Adrenal gland (tissue), 12 donors: ENCODE data around the gene PCDH9. TPM values are rescaled to one million over a fixed set of nuclear protein-coding genes. Genes with fewer than 3 reads are reported as not detected.

Source experiments
- DNase-seq, 7 donors: peaks; one replicate each; pipeline ENCODE4 v3.0.0-alpha.2; 2019 to 2020
- H3K27ac ChIP-seq, 5 donors: fragments of 200-600 bp; sonication (generic) in 4 of 5; 1 replicate in 3 of 5; 2 replicates in 2 of 5; pipeline versions ENCODE4 v1.5.1 to v1.8.0; 2016 to 2020; ENCODE audit warnings: mild to moderate bottlenecking in 1 of 5
- H3K27me3 ChIP-seq: fragments of 200-600 bp; 2 replicates; pipeline ENCODE4 v1.8.0; 2021
- H3K36me3 ChIP-seq, 2 donors: fragments of 200-600 bp; replicated peaks in 1 of 2; 1 replicate in 1 of 2; 2 replicates in 1 of 2; pipeline versions ENCODE4 v1.5.1 to v1.8.0; 2018 to 2022
- H3K4me1 ChIP-seq, 2 donors: fragments of 200-600 bp; replicated peaks in 1 of 2; 1 replicate in 1 of 2; 2 replicates in 1 of 2; pipeline versions ENCODE4 v1.5.1 to v1.8.0; 2018 to 2021
- H3K4me3 ChIP-seq, 4 donors: fragments of 200-600 bp; sonication (generic) in 3 of 4; one replicate each; pipeline ENCODE4 v1.5.1; 2016 to 2018
- H3K9me3 ChIP-seq, 3 donors: fragments of 200-600 bp; sonication (generic) in 1 of 3; replicated peaks in 1 of 3; 1 replicate in 2 of 3; 2 replicates in 1 of 3; pipeline versions ENCODE4 v1.5.1 to v1.8.0; 2016 to 2021
- CTCF ChIP-seq, 6 experiments: fragments of 450-650 bp in 4 of 6; fragments of 200-600 bp in 2 of 6; sonication (generic) in 1 of 6; IDR thresholded peaks; 1 replicate in 5 of 6; 2 replicates in 1 of 6; pipeline versions ENCODE4 v1.5.1 to v1.8.0; 2016 to 2021; ENCODE audit warnings: antibody characterized with exemption in 6 of 6, mild to moderate bottlenecking in 2 of 6, moderate library complexity in 1 of 6
- POLR2A ChIP-seq, 2 donors: fragments of 450-650 bp; IDR thresholded peaks; one replicate each; pipeline ENCODE4 v1.6.1; 2017; ENCODE audit warnings: antibody characterized with exemption in 2 of 2, mild to moderate bottlenecking in 2 of 2, moderate library complexity in 1 of 2
- WGBS, 4 donors: extraction: QIAGEN DNeasy Blood & Tissue Kit in 2 of 4; methylation state at CpG; one replicate each; pipeline versions ENCODE4 v1.1.5 to v1.1.7; 2013 to 2017; 5-methylcytosine and 5-hydroxymethylcytosine counted together
- intact Hi-C, 2 donors: fragments of 100-400 bp; cut with DNase I; formaldehyde crosslinking; loops; one replicate each; pipeline versions ENCODE4 v1.14.1 to v1.15.0; 2022 to 2023
- polyA plus RNA-seq, 3 donors: library from polyadenylated mRNA; stranded (reverse); fragments of 200-250 nt in 2 of 3; fragments of 350-450 nt in 1 of 3; fragmentation: Illumina TruSeq in 1 of 3; extraction: RNeasy Lipid Tissue Mini Kit (QIAGEN cat#74804) in 1 of 3; gene quantifications; one replicate each; pipeline ENCODE4 v1.2.3, GENCODE V29; 2013 to 2014
- total RNA-seq, 9 donors: library from RNA; depleted of rRNA in 4 of 9; stranded (reverse); fragments of >200 nt in 4 of 9; fragments of 120-200 nt in 1 of 9; fragmentation: NEBNext Ultra II Directional in 1 of 9; extraction: Animal tissue kit (Norgen Biotek cat#: 25700) in 1 of 9; gene quantifications; one replicate each; pipeline versions ENCODE4 v1.1.0 to v1.2.4, GENCODE V29; 2013 to 2023
- donor health status: healthy with polysubstance abuse.
- donor health status: Bipolar disorder and iron deficiency.
- donor health status: DM: yes; HTN: yes; CAD: no.
- donor health status: DM: no; HTN: no; CAD: no.
- donor health status: DM: no; HTN: no; CAD: no.
- donor health status: DM: yes; HTN: yes; CAD: no.

Gene PCDH9
- total and polyA plus RNA-seq, 12 donors, result 0.71 to 10.9 (median 3.6) TPM

- H3K27me3 ChIP-seq, result no peaks in the 10 kb centered on the region
- no peak overlapping the region for H3K27ac ChIP-seq
- no peaks in the 10 kb centered on the region for H3K4me1 ChIP-seq
- TF ChIP-seq POLR2A (IDR thresholded peaks at IDR 0.05) (no peak), CTCF (IDR thresholded peaks at IDR 0.05) (no peak)
- intact Hi-C loops, result no loop called here
- no peak for DNase-seq
- H3K36me3 ChIP-seq, result no peaks in the 10 kb centered on the region
- WGBS, 4 donors, result 58 to 94% (median 84%) methylated on average over 4 of the region's 4 CpGs
- H3K9me3 ChIP-seq, result no peaks in the 10 kb centered on the region
- no peak overlapping the region for H3K4me3 ChIP-seq
Measured at GRCh38 chr13:66508153-66508909, 721.8 kb downstream of the PCDH9 start.

- H3K4me3 ChIP-seq, result no peak overlapping the region
- no peaks in the 10 kb centered on the region for H3K4me1 ChIP-seq
- no peaks in the 10 kb centered on the region for H3K9me3 ChIP-seq
- intact Hi-C loops, result no loop called here
- 64 to 71% (median 69%) methylated on average over 2 of the region's 2 CpGs for WGBS, 4 donors
- TF ChIP-seq POLR2A (IDR thresholded peaks at IDR 0.05) (no peak), CTCF (IDR thresholded peaks at IDR 0.05) (no peak)
- no peak for DNase-seq
- no peak overlapping the region for H3K27ac ChIP-seq
- no peaks in the 10 kb centered on the region for H3K27me3 ChIP-seq
- H3K36me3 ChIP-seq, result no peaks in the 10 kb centered on the region
Measured at GRCh38 chr13:66506979-66507378, 723.2 kb downstream of the PCDH9 start.

GRCh38 chr13:66506051-66506777, 723.9 kb downstream of the PCDH9 start:
- no peak overlapping the region for H3K27ac ChIP-seq
- TF ChIP-seq CTCF (IDR thresholded peaks at IDR 0.05), result no peak
- TF ChIP-seq POLR2A (IDR thresholded peaks at IDR 0.05), result no peak
- no peaks in the 10 kb centered on the region for H3K36me3 ChIP-seq
- WGBS, 4 donors, result 70 to 79% (median 75%) methylated on average over 7 of the region's 7 CpGs
- no peaks in the 10 kb centered on the region for H3K9me3 ChIP-seq
- no peaks in the 10 kb centered on the region for H3K27me3 ChIP-seq
- no peak for DNase-seq
- no peak overlapping the region for H3K4me3 ChIP-seq
- no peaks in the 10 kb centered on the region for H3K4me1 ChIP-seq
- intact Hi-C loops, result no loop called here

- 72 to 85% (median 77%) methylated on average over 6 of the region's 6 CpGs for WGBS, 4 donors
- TF ChIP-seq POLR2A (IDR thresholded peaks at IDR 0.05) (no peak), CTCF (IDR thresholded peaks at IDR 0.05) (no peak)
- no peak for DNase-seq
- H3K27ac ChIP-seq, result no peak overlapping the region
- no peaks in the 10 kb centered on the region for H3K27me3 ChIP-seq
- no peak overlapping the region for H3K4me3 ChIP-seq
- no peaks in the 10 kb centered on the region for H3K4me1 ChIP-seq
- no peaks in the 10 kb centered on the region for H3K9me3 ChIP-seq
- intact Hi-C loops, result no loop called here
- no peaks in the 10 kb centered on the region for H3K36me3 ChIP-seq
Measured at GRCh38 chr13:66503890-66504289, 726.2 kb downstream of the PCDH9 start.
